BLaER1 (cell line): ENCODE data around the gene PCNX3.
A peak's percentile ranks its signal among the peaks of the same experiment; 100 is the strongest.

ENCODE experiments used
- H3K27ac ChIP-seq: shearing (Covaris generic); formaldehyde crosslinking; 2 replicates; pipeline ENCODE4 v1.8.1; 2022
- H3K27me3 ChIP-seq: shearing (Covaris generic); formaldehyde crosslinking; 2 replicates; pipeline ENCODE4 v1.8.1; 2022
- H3K36me3 ChIP-seq: shearing (Covaris generic); formaldehyde crosslinking; 2 replicates; pipeline ENCODE4 v1.8.1; 2022
- H3K4me1 ChIP-seq: shearing (Covaris generic); formaldehyde crosslinking; 2 replicates; pipeline ENCODE4 v1.8.1; 2022
- H3K4me2 ChIP-seq: shearing (Covaris generic); formaldehyde crosslinking; 2 replicates; pipeline ENCODE4 v1.8.1; 2022
- H3K4me3 ChIP-seq: shearing (Covaris generic); formaldehyde crosslinking; 2 replicates; pipeline ENCODE4 v1.8.1; 2022
- H3K9ac ChIP-seq: shearing (Covaris generic); formaldehyde crosslinking; 2 replicates; pipeline ENCODE4 v1.8.1; 2022
- H3K9me3 ChIP-seq: shearing (Covaris generic); formaldehyde crosslinking; 2 replicates; pipeline ENCODE4 v1.8.1; 2022
- H4K20me1 ChIP-seq: shearing (Covaris generic); formaldehyde crosslinking; 2 replicates; pipeline ENCODE4 v1.8.1; 2022
- Cebpa-rat ChIP-seq: shearing (Covaris generic); IDR thresholded peaks from 2 replicates; pipeline ENCODE4 v1.8.1; 2022

Gene PCNX3

GRCh38 chr11:65617136-65617850, 1.7 kb downstream of the PCNX3 start:
- Histone ChIP-seq H3K27ac (no peak overlapping the region; the same call in 1 of the 2 replicates), H3K36me3 (peaks cover 56% of the 10 kb centered on the region), H3K4me3 (peak overlapping the region; percentile 88), H3K27me3 (no peaks in the 10 kb centered on the region), H3K9ac (peak overlapping the region; percentile 89), H3K9me3 (no peaks in the 10 kb centered on the region), H3K4me2 (peak overlapping the region; percentile 99), H3K4me1 (peaks cover 44% of the 10 kb centered on the region), H4K20me1 (peaks cover 66% of the 10 kb centered on the region)
- TF ChIP-seq Cebpa-rat: no peak

- Histone ChIP-seq H3K27ac (peak overlapping the region; percentile 58), H3K4me2 (peak overlapping the region; percentile 99), H3K9ac (peak overlapping the region; percentile 89; the same call in 1 of the 2 replicates), H3K36me3 (peaks cover 65% of the 10 kb centered on the region), H3K4me1 (peaks cover 35% of the 10 kb centered on the region), H3K4me3 (no peak overlapping the region), H4K20me1 (peaks cover 60% of the 10 kb centered on the region), H3K27me3 (no peaks in the 10 kb centered on the region), H3K9me3 (no peaks in the 10 kb centered on the region)
- no peak for TF ChIP-seq Cebpa-rat
Observed at GRCh38 chr11:65617990-65618751, 2.6 kb downstream of the PCNX3 start.

GRCh38 chr11:65618763-65619162, 3.2 kb downstream of the PCNX3 start:
- Histone ChIP-seq H3K27ac (peak overlapping the region; percentile 58), H3K27me3 (no peaks in the 10 kb centered on the region), H3K9ac (peak overlapping the region; percentile 48; the same call in 1 of the 2 replicates), H3K9me3 (no peaks in the 10 kb centered on the region), H4K20me1 (peaks cover 57% of the 10 kb centered on the region), H3K36me3 (peaks cover 71% of the 10 kb centered on the region), H3K4me1 (peaks cover 33% of the 10 kb centered on the region), H3K4me2 (peak overlapping the region; percentile 99), H3K4me3 (no peak overlapping the region)
- TF ChIP-seq Cebpa-rat: no peak

- 0 out of 2 replicates have a peak overlapping the region, but pooled peaks have one; percentile 48 for H3K9ac ChIP-seq
Observed at GRCh38 chr11:65619281-65619928, 3.8 kb downstream of the PCNX3 start.

GRCh38 chr11:65620666-65621065, 5.1 kb downstream of the PCNX3 start:
- Histone ChIP-seq H3K4me1 (peaks cover 51% of the 10 kb centered on the region), H3K4me2 (no peak overlapping the region), H3K27me3 (no peaks in the 10 kb centered on the region), H3K27ac (no peak overlapping the region), H3K4me3 (no peak overlapping the region), H4K20me1 (peaks cover 62% of the 10 kb centered on the region), H3K9ac (no peak overlapping the region), H3K36me3 (peaks cover 88% of the 10 kb centered on the region), H3K9me3 (no peaks in the 10 kb centered on the region)
- TF ChIP-seq Cebpa-rat: no peak

More at GRCh38 chr11:65619281-65619928, 3.8 kb downstream of the PCNX3 start:
- no peak overlapping the region for H3K4me3 ChIP-seq
- peaks cover 56% of the 10 kb centered on the region for H4K20me1 ChIP-seq
- no peaks in the 10 kb centered on the region for H3K9me3 ChIP-seq
- H3K36me3 ChIP-seq: peaks cover 77% of the 10 kb centered on the region
- peak overlapping the region; percentile 58; the same call in 1 of the 2 replicates for H3K27ac ChIP-seq
- no peaks in the 10 kb centered on the region for H3K27me3 ChIP-seq
- peak overlapping the region; percentile 99 for H3K4me2 ChIP-seq
- TF ChIP-seq Cebpa-rat: no peak
- peaks cover 40% of the 10 kb centered on the region for H3K4me1 ChIP-seq

GRCh38 chr11:65621460-65621859, 5.9 kb downstream of the PCNX3 start:
- no peaks in the 10 kb centered on the region for H3K27me3 ChIP-seq
- no peak overlapping the region for H3K9ac ChIP-seq
- TF ChIP-seq Cebpa-rat: no peak
- H3K36me3 ChIP-seq: peaks cover 93% of the 10 kb centered on the region
- H4K20me1 ChIP-seq: peaks cover 56% of the 10 kb centered on the region
- peaks cover 56% of the 10 kb centered on the region for H3K4me1 ChIP-seq
- H3K9me3 ChIP-seq: no peaks in the 10 kb centered on the region
- H3K27ac ChIP-seq: no peak overlapping the region
- no peak overlapping the region for H3K4me3 ChIP-seq
- no peak overlapping the region for H3K4me2 ChIP-seq

- no peak overlapping the region for H3K4me3 ChIP-seq
- no peak overlapping the region for H3K27ac ChIP-seq
- H4K20me1 ChIP-seq: peaks cover 51% of the 10 kb centered on the region
- no peak overlapping the region for H3K9ac ChIP-seq
- H3K27me3 ChIP-seq: no peaks in the 10 kb centered on the region
- H3K4me1 ChIP-seq: peaks cover 54% of the 10 kb centered on the region
- no peaks in the 10 kb centered on the region for H3K9me3 ChIP-seq
- no peak overlapping the region for H3K4me2 ChIP-seq
- TF ChIP-seq Cebpa-rat: no peak
- H3K36me3 ChIP-seq: peaks cover 96% of the 10 kb centered on the region
Observed at GRCh38 chr11:65622011-65622410, 6.4 kb downstream of the PCNX3 start.

GRCh38 chr11:65623177-65623576, 7.6 kb downstream of the PCNX3 start:
- H3K9me3 ChIP-seq: no peaks in the 10 kb centered on the region
- H3K9ac ChIP-seq: no peak overlapping the region
- TF ChIP-seq Cebpa-rat: no peak
- peaks cover 96% of the 10 kb centered on the region for H3K36me3 ChIP-seq
- no peak overlapping the region for H3K4me2 ChIP-seq
- peaks cover 39% of the 10 kb centered on the region for H4K20me1 ChIP-seq
- H3K27ac ChIP-seq: no peak overlapping the region
- H3K4me1 ChIP-seq: peaks cover 43% of the 10 kb centered on the region
- H3K27me3 ChIP-seq: no peaks in the 10 kb centered on the region
- no peak overlapping the region for H3K4me3 ChIP-seq

GRCh38 chr11:65623852-65624616, 8.5 kb downstream of the PCNX3 start:
- Histone ChIP-seq H3K4me3 (no peak overlapping the region), H4K20me1 (peaks cover 31% of the 10 kb centered on the region), H3K27me3 (no peaks in the 10 kb centered on the region), H3K9me3 (no peaks in the 10 kb centered on the region), H3K4me1 (peaks cover 34% of the 10 kb centered on the region), H3K36me3 (peaks cover 96% of the 10 kb centered on the region), H3K27ac (no peak overlapping the region), H3K9ac (0 out of 2 replicates have a peak overlapping the region, but pooled peaks have one; percentile 29), H3K4me2 (no peak overlapping the region)
- TF ChIP-seq Cebpa-rat: no peak
